ENCODE measurements around the gene LILRB2.
"Not testable (repeated sequence)": the region's sequence is repeated elsewhere in the genome, so short reads cannot be mapped to it uniquely, and the experiment has no call there.

Gene LILRB2

GRCh38 chr19:54271106-54271505 is 9.8 kb downstream of the LILRB2 start:
- no peak for DNase-seq

- no peak for DNase-seq
These were observed 12.0 kb downstream of the LILRB2 start for GRCh38 chr19:54268936-54269335.

- no peak for DNase-seq
These were observed 14.8 kb downstream of the LILRB2 start for GRCh38 chr19:54266133-54266532.

GRCh38 chr19:54262470-54262869 is 18.4 kb downstream of the LILRB2 start:
- DNase-seq, result no peak

GRCh38 chr19:54262066-54262465 is 18.8 kb downstream of the LILRB2 start:
- no peak for DNase-seq

GRCh38 chr19:54257116-54257480 is 23.8 kb downstream of the LILRB2 start, which contains the start of gene LILRB5:
Gene LILRB5, minus strand, starts transcription at chr19:54257273. Its CDS starts 80 bp downstream, at chr19:54257193.
- no peak for DNase-seq

GRCh38 chr19:54256250-54257115 is 24.4 kb downstream of the LILRB2 start:
- no peak for DNase-seq

GRCh38 chr19:54255105-54255775 is 25.7 kb downstream of the LILRB2 start:
- DNase-seq, result no peak

- no peak for DNase-seq
These were observed 26.6 kb downstream of the LILRB2 start for GRCh38 chr19:54254195-54254906.

- no peak for DNase-seq
These were observed 27.3 kb downstream of the LILRB2 start for GRCh38 chr19:54253331-54254194.

- DNase-seq, result no peak
These were observed 28.1 kb downstream of the LILRB2 start for GRCh38 chr19:54252845-54253244.

- no peak for DNase-seq
These were observed 28.7 kb downstream of the LILRB2 start for GRCh38 chr19:54252243-54252642.

GRCh38 chr19:54248016-54248601 is 32.8 kb downstream of the LILRB2 start:
- DNase-seq, result no peak

GRCh38 chr19:54247106-54247930 is 33.6 kb downstream of the LILRB2 start:
- no peak for DNase-seq

GRCh38 chr19:54245936-54246335 is 35.0 kb downstream of the LILRB2 start:
- no peak for DNase-seq

- DNase-seq, result not testable (repeated sequence)
These were observed 37.1 kb downstream of the LILRB2 start for GRCh38 chr19:54243809-54244208.

- not testable (repeated sequence) for DNase-seq
These were observed 38.3 kb downstream of the LILRB2 start, which contains the start of gene LILRA6 for GRCh38 chr19:54242646-54243045. Gene LILRA6, minus strand, starts transcription at chr19:54242790.

GRCh38 chr19:54242234-54242633 is 38.7 kb downstream of the LILRB2 start:
- not testable (repeated sequence) for DNase-seq

- DNase-seq, result not testable (repeated sequence)
These were observed 40.3 kb downstream of the LILRB2 start for GRCh38 chr19:54240372-54241336.

Data from T1000 (cell line).